Tibial artery (tissue), 4 donors: ENCODE measurements around the gene KCNMA1.

Source experiments
- DNase-seq, 2 donors: peaks; one replicate each; pipeline ENCODE4 v3.0.0-alpha.2; 2019
- H3K27ac ChIP-seq, 2 donors: fragments of 200-600 bp; sonication (generic) in 1 of 2; 1 replicate in 1 of 2; 2 replicates in 1 of 2; pipeline ENCODE4 v1.5.1; 2018 to 2019; ENCODE audit warnings: mild to moderate bottlenecking in 1 of 2
- H3K27me3 ChIP-seq, 2 donors: fragments of 200-600 bp; sonication (generic) in 1 of 2; one replicate each; pipeline versions ENCODE4 v1.5.1 to v1.6.0; 2016 to 2019
- H3K36me3 ChIP-seq, 3 donors: fragments of 200-600 bp; sonication (generic) in 2 of 3; one replicate each; pipeline ENCODE4 v1.5.1; 2016 to 2019; ENCODE audit warnings: mild to moderate bottlenecking in 2 of 3
- H3K4me1 ChIP-seq, 4 donors: fragments of 200-600 bp; sonication (generic) in 2 of 4; 1 replicate in 3 of 4; 2 replicates in 1 of 4; pipeline ENCODE4 v1.5.1; 2016 to 2019
- H3K4me3 ChIP-seq, 2 donors: fragments of 200-600 bp; sonication (generic) in 1 of 2; 1 replicate in 1 of 2; 2 replicates in 1 of 2; pipeline ENCODE4 v1.5.1; 2018 to 2019; ENCODE audit warnings: mild to moderate bottlenecking in 2 of 2
- H3K9me3 ChIP-seq, 3 donors: fragments of 200-600 bp; sonication (generic) in 1 of 3; one replicate each; pipeline ENCODE4 v1.5.1; 2016 to 2019
- CTCF ChIP-seq, 2 experiments: fragments of 200-600 bp in 1 of 2; fragments of 450-650 bp in 1 of 2; IDR thresholded peaks; one replicate each; pipeline ENCODE4 v1.5.1; 2017 to 2019; ENCODE audit warnings: antibody characterized with exemption in 2 of 2, mild to moderate bottlenecking in 1 of 2, moderate library complexity in 1 of 2
- intact Hi-C: fragments of 100-400 bp; cut with DNase I; formaldehyde crosslinking; loops from one replicate; pipeline ENCODE4 v1.15.0; 2023; ENCODE audit warnings: low total_unique reads

Gene KCNMA1

GRCh38 chr10:77565590-77566023, 72.0 kb downstream of the KCNMA1 start:
- no peaks in the 10 kb centered on the region for H3K36me3 ChIP-seq
- TF ChIP-seq CTCF (IDR thresholded peaks at IDR 0.05), result no peak
- H3K27ac ChIP-seq, result peak overlapping the region; percentile 77 to 84
- no peaks in the 10 kb centered on the region for H3K27me3 ChIP-seq
- H3K4me3 ChIP-seq, result no peak overlapping the region
- peaks cover 0 to 72% (median 46%) of the 10 kb centered on the region in 4 donors for H3K4me1 ChIP-seq
- intact Hi-C loops, result no loop called here
- no peaks in the 10 kb centered on the region for H3K9me3 ChIP-seq
- peak in 1 of 2 donors; percentile 19 for DNase-seq

- TF ChIP-seq CTCF (IDR thresholded peaks at IDR 0.05), result no peak
- H3K9me3 ChIP-seq, result no peaks in the 10 kb centered on the region
- peak overlapping the region; percentile 77 to 84 for H3K27ac ChIP-seq
- peaks cover 0 to 78% (median 48%) of the 10 kb centered on the region in 4 donors for H3K4me1 ChIP-seq
- intact Hi-C loops, result no loop called here
- H3K4me3 ChIP-seq, result no peak overlapping the region
- no peaks in the 10 kb centered on the region for H3K27me3 ChIP-seq
- no peaks in the 10 kb centered on the region for H3K36me3 ChIP-seq
- DNase-seq, result peak in 1 of 2 donors; percentile 59
Measured at GRCh38 chr10:77564731-77565589, 72.6 kb downstream of the KCNMA1 start.

GRCh38 chr10:77563638-77564270, 73.9 kb downstream of the KCNMA1 start:
- Histone ChIP-seq H3K27ac (peak overlapping the region; percentile 77 to 84), H3K36me3 (no peaks in the 10 kb centered on the region), H3K27me3 (no peaks in the 10 kb centered on the region), H3K4me3 (no peak overlapping the region), H3K4me1 (peaks cover 0 to 90% (median 54%) of the 10 kb centered on the region in 4 donors), H3K9me3 (no peaks in the 10 kb centered on the region)
- intact Hi-C loops, result no loop called here
- no peak for TF ChIP-seq CTCF (IDR thresholded peaks at IDR 0.05)
- DNase-seq, result no peak

- Histone ChIP-seq H3K4me3 (no peak overlapping the region), H3K4me1 (peaks cover 0 to 100% (median 59%) of the 10 kb centered on the region in 4 donors), H3K9me3 (no peaks in the 10 kb centered on the region), H3K27me3 (no peaks in the 10 kb centered on the region), H3K27ac (peak overlapping the region; percentile 77 to 84), H3K36me3 (no peaks in the 10 kb centered on the region)
- intact Hi-C loops, result no loop called here
- no peak for DNase-seq
- TF ChIP-seq CTCF (IDR thresholded peaks at IDR 0.05), result no peak
Measured at GRCh38 chr10:77562742-77563141, 74.9 kb downstream of the KCNMA1 start.

GRCh38 chr10:77561991-77562390, 75.6 kb downstream of the KCNMA1 start:
- Histone ChIP-seq H3K36me3 (no peaks in the 10 kb centered on the region), H3K4me3 (no peak overlapping the region), H3K9me3 (no peaks in the 10 kb centered on the region), H3K27ac (peak overlapping the region; percentile 63 to 84), H3K4me1 (peaks cover 0 to 100% (median 65%) of the 10 kb centered on the region in 4 donors), H3K27me3 (no peaks in the 10 kb centered on the region)
- TF ChIP-seq CTCF (IDR thresholded peaks at IDR 0.05), result no peak
- DNase-seq, result no peak
- intact Hi-C loops, result no loop called here
